Ishikawa (cell line): ENCODE measurements around the gene ZNF213.

Experiments
- CEBPB ChIP-seq: IDR thresholded peaks from 2 replicates; pipeline ENCODE4 v1.6.1; 2012
- CREB1 ChIP-seq: IDR thresholded peaks from 2 replicates; pipeline ENCODE4 v1.6.1; 2012; ENCODE audit warnings: low read depth
- EGR1 ChIP-seq: IDR thresholded peaks from 2 replicates; pipeline ENCODE4 v1.6.1; 2012
- EP300 ChIP-seq: IDR thresholded peaks from 2 replicates; pipeline ENCODE4 v1.6.1; 2012; ENCODE audit warnings: borderline replicate concordance
- FOXM1 ChIP-seq: IDR thresholded peaks from 2 replicates; pipeline ENCODE4 v1.6.1; 2012; ENCODE audit warnings: low read depth, borderline replicate concordance
- NFIC ChIP-seq: IDR thresholded peaks from 2 replicates; pipeline ENCODE4 v1.6.1; 2012
- RAD21 ChIP-seq: IDR thresholded peaks from 2 replicates; pipeline ENCODE4 v1.6.1; 2012; ENCODE audit warnings: low read depth
- TAF1 ChIP-seq: IDR thresholded peaks from 2 replicates; pipeline ENCODE4 v1.6.1; 2012; ENCODE audit warnings: low read depth, mild to moderate bottlenecking
- TCF12 ChIP-seq: IDR thresholded peaks from 2 replicates; pipeline ENCODE4 v1.6.1; 2012; ENCODE audit warnings: low read depth
- TEAD4 ChIP-seq: IDR thresholded peaks from 2 replicates; pipeline ENCODE4 v1.6.1; 2012
- YY1 ChIP-seq: IDR thresholded peaks from 2 replicates; pipeline ENCODE4 v1.6.1; 2012; ENCODE audit warnings: low read depth
- ZBTB7A ChIP-seq: IDR thresholded peaks from 2 replicates; pipeline ENCODE4 v1.6.1; 2012; ENCODE audit warnings: low read depth
- TF ChIP-seq, protein P1 (sequence below): IDR thresholded peaks from 2 replicates; pipeline ENCODE4 v1.6.1; 2012
- TF ChIP-seq, protein P2 (sequence below): IDR thresholded peaks from 2 replicates; pipeline ENCODE4 v1.6.1; 2012
- TF ChIP-seq, protein P3 (sequence below): IDR thresholded peaks from 2 replicates; pipeline ENCODE4 v1.6.1; 2012; ENCODE audit warnings: low read depth, mild to moderate bottlenecking

ZNF213 gene

DNA sequence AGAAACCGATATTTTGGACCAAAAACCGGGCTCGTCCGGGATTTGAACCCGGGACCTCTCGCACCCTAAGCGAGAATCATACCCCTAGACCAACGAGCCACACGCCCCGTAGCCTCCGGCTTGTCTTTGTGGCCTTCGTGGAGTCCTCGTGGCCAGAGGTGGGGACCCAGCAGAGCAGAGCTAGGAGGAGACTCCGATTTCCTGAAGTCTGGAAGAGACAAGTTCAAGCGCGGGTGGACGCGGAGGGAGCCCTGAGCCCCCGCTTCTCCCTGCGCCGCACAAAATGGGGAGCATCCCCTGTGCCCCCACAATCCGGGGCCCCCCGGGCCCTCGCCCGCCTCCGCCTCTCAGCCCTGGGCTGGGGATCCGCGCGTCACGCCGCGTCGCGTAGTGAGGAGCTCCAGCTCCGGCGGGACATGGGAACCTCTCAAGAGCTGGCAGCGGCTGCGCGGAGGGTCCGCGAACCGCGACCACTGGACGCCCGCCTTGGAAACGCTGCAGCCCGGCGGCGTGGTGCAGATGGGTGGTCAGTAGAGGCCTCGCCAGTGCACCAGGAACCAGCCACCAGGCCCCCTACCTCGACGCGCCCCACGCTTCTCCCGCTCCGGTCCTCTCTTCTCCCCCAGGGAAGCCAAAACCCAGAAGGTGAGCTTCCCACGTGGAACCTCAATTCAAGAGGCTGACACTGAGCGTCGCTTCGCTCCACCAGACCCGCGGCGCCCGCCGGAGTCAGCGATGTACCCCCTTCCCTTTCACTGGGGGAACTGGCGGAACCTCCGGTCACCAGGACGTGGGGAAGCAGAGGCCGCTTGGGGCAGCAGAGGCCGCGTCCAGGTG is 48.0 kb downstream of the ZNF213 start:
- TF ChIP-seq, protein P1, sequence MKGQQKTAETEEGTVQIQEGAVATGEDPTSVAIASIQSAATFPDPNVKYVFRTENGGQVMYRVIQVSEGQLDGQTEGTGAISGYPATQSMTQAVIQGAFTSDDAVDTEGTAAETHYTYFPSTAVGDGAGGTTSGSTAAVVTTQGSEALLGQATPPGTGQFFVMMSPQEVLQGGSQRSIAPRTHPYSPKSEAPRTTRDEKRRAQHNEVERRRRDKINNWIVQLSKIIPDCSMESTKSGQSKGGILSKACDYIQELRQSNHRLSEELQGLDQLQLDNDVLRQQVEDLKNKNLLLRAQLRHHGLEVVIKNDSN, result 0 out of 2 replicates have a peak, but pooled peaks have one; percentile 28
- TF ChIP-seq EGR1 (no peak), CREB1 (no peak), NFIC (no peak), ZBTB7A (0 out of 2 replicates have a peak, but pooled peaks have one; percentile 37), EP300 (no peak), TEAD4 (peak; percentile 91), RAD21 (peak; percentile 52), TCF12 (no peak; the same call in 1 of the 2 replicates), TAF1 (no peak), YY1 (no peak), FOXM1 (no peak), CEBPB (no peak)
- TF ChIP-seq, protein P2, sequence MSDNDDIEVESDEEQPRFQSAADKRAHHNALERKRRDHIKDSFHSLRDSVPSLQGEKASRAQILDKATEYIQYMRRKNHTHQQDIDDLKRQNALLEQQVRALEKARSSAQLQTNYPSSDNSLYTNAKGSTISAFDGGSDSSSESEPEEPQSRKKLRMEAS, result peak; percentile 43
- TF ChIP-seq, protein P3, sequence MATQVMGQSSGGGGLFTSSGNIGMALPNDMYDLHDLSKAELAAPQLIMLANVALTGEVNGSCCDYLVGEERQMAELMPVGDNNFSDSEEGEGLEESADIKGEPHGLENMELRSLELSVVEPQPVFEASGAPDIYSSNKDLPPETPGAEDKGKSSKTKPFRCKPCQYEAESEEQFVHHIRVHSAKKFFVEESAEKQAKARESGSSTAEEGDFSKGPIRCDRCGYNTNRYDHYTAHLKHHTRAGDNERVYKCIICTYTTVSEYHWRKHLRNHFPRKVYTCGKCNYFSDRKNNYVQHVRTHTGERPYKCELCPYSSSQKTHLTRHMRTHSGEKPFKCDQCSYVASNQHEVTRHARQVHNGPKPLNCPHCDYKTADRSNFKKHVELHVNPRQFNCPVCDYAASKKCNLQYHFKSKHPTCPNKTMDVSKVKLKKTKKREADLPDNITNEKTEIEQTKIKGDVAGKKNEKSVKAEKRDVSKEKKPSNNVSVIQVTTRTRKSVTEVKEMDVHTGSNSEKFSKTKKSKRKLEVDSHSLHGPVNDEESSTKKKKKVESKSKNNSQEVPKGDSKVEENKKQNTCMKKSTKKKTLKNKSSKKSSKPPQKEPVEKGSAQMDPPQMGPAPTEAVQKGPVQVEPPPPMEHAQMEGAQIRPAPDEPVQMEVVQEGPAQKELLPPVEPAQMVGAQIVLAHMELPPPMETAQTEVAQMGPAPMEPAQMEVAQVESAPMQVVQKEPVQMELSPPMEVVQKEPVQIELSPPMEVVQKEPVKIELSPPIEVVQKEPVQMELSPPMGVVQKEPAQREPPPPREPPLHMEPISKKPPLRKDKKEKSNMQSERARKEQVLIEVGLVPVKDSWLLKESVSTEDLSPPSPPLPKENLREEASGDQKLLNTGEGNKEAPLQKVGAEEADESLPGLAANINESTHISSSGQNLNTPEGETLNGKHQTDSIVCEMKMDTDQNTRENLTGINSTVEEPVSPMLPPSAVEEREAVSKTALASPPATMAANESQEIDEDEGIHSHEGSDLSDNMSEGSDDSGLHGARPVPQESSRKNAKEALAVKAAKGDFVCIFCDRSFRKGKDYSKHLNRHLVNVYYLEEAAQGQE, result no peak

DNA sequence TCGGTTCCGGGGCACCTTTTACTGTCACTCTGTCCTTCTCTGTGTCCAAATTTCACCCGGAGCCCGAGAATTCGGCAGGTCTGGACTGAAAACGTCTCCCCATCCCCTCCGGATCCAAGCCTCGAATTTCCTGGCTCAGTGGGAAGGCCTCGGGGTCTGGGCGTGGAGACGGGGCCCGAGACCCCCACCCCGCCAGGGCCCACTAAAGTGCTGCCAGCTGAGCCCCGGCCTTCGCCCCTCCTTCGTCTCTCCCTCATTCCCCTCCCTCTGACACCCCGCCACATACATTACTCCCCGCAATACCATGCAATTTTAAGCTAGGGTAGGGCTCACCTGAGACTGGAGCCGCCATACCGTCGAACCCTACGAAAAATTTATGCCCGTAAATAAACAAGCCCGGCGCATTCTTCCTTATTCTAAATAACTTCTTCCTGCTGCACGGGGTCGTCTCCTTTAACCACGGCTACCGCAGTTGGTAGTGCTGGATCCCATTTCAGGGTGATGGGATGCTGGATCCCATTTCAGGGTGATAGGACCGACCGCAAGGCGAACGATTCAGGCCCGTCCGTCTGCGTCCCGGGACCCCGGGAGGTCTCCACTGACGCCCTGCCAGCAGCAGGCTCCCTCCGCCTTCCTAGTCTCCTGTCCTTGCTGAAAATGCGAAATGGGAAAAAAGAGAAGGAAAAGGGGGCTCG is 48.8 kb downstream of the ZNF213 start:
- TF ChIP-seq CEBPB (no peak), FOXM1 (no peak), CREB1 (no peak), EGR1 (no peak), TAF1 (no peak), EP300 (no peak), ZBTB7A (0 out of 2 replicates have a peak, but pooled peaks have one; percentile 68), TCF12 (no peak), RAD21 (no peak)

DNA sequence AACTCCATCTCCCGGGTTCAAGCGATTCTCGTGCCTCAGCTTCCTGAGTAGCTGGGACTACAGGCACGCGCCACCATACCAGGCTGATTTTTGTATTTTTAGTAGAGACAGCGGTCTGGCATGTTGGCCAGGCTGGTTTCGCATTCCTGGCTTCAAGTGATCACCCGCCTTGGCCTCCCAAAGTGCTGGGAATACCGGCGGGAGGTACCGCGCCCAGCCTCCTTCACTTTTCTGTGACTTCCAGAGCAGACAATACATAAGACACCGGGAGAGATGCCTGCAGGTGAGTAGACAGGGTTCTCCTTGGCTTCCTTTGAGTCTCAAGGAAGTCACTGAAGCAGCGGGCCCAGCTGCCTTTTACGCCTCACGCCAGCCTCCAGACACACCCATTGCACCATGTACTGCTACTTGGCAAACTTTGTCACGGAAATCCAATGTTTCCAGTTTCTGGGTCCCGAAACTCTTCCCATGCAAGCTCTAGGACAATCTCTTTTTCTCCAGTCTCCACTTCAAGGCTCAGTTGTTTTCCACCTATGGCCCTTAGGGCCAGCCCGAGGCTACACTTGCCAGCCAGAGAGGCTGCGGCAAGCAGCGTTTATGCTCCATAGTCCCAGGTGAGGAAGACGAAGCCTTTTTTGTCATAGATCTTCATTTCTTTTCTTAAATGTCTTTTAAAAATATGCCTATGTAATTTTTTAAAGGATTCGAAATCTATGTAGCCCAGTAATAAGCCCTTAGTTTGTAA is 52.3 kb downstream of the ZNF213 start:
- TF ChIP-seq ZBTB7A (no peak), NFIC (no peak), FOXM1 (no peak), YY1 (no peak), TAF1 (no peak)

DNA sequence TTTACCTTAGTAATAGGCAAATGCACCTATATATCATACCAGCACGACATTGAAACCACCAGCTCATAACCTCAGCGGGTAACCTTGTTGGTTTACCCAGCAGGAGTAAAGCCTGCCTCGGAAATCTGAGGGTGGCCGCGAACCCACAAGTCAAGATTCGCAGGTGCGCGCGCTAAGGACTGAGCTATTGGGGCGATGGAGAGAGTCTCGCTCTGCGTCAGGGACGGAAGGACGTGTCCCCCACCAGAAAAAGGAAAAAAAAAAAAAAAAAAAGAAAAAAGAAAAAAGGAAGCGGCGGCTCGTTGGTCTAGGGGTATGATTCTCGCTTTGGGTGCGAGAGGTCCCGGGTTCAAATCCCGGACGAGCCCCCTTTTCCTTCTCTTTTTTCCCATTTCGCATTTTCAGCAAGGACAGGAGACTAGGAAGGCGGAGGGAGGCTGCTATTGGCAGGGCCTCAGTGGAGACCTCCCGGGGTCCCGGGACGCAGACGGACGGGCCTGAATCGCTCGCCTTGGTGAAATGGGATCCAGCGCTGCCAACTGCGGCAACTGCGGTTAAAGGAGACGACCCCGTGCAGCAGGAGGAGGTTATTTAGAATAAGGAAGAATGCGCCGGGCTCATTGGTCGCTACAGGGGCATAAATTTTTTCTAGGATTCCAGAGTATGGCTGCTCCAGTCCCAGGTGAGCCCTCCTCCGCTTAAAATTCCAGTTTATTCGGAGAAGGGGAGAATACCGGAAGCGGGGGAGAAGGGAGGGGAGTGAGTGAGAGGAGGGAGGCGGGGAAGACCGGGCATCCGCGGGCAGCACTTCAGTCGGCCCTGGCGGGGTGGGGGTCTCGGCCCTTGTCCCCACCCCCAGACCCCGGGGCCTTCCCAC is 53.2 kb downstream of the ZNF213 start, which contains the start of gene OR1F1:
Gene OR1F1 (plus strand): TSS at position 407 of the 877 bp plus-strand sequence.
- no peak for TF ChIP-seq NFIC
- TF ChIP-seq TCF12, result peak; percentile 25; the same call in 1 of the 2 replicates
- TF ChIP-seq TEAD4, result peak; percentile 39
- TF ChIP-seq ZBTB7A, result peak; percentile 87

DNA sequence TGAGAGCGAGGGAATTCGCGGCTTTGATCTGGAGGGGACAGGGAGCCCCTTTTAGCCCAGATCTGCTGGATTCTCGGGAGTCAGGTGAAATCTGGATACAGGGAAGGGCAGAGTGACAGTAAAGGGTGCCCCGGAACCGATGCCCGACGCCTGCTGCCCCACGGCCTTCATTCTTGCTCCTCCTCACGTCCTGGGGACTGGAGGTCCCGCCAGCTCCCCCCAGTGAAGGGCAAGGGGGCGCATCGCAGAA is 53.8 kb downstream of the ZNF213 start:
- TF ChIP-seq ZBTB7A (peak; percentile 52; the same call in 1 of the 2 replicates), TEAD4 (0 out of 2 replicates have a peak, but pooled peaks have one; percentile 1), TAF1 (peak; percentile 29; the same call in 1 of the 2 replicates)
- TF ChIP-seq, protein P3, result no peak
- TF ChIP-seq, protein P2, result no peak
